KOPT-K1 (cell line): ENCODE results near the gene LOXL3.
A peak's percentile ranks its signal among the peaks of the same experiment; 100 is the strongest.
"Not testable (repeated sequence)": the region's sequence is repeated elsewhere in the genome, so short reads cannot be mapped to it uniquely, and the experiment has no call there.

Experiments
- H3K27ac ChIP-seq: fragments of 200-600 bp; sonication (generic); 2 replicates; pipeline ENCODE4 v1.5.1; 2016; ENCODE audit warnings: antibody characterized with exemption, mild to moderate bottlenecking, low read depth, low read length; ENCODE audit not compliant: poor library complexity, severe bottlenecking
- H3K36me3 ChIP-seq: fragments of 200-600 bp; sonication (generic); 2 replicates; pipeline ENCODE4 v1.5.1; 2017; ENCODE audit warnings: antibody characterized with exemption, mild to moderate bottlenecking, low read length, moderate library complexity; ENCODE audit not compliant: insufficient read depth
- H3K9me3 ChIP-seq: fragments of 200-600 bp; sonication (generic); 2 replicates; pipeline ENCODE4 v1.5.1; 2017; ENCODE audit warnings: antibody characterized with exemption, low read length, mild to moderate bottlenecking; ENCODE audit not compliant: insufficient read depth, poor library complexity, severe bottlenecking

Gene LOXL3

GRCh38 chr2:74488643-74489481 lies 64.9 kb downstream of the LOXL3 start:
- no peak overlapping the region for H3K27ac ChIP-seq
- H3K9me3 ChIP-seq = no peaks in the 10 kb centered on the region
- H3K36me3 ChIP-seq = peaks cover 85% of the 10 kb centered on the region

- Histone ChIP-seq H3K27ac (no peak overlapping the region), H3K36me3 (peaks cover 60% of the 10 kb centered on the region), H3K9me3 (no peaks in the 10 kb centered on the region)
Observed at GRCh38 chr2:74486141-74486540, 67.6 kb downstream of the LOXL3 start.

GRCh38 chr2:74483675-74484164 lies 70.0 kb downstream of the LOXL3 start:
- Histone ChIP-seq H3K36me3 (peaks cover 57% of the 10 kb centered on the region), H3K27ac (peak overlapping the region; percentile 83)

GRCh38 chr2:74482801-74483674 lies 70.7 kb downstream of the LOXL3 start, which contains the start of the genes CCDC142 and TTC31:
Gene CCDC142 (minus strand): TSS chr2:74482998. CDS start chr2:74482837, 161 bp downstream.
Gene TTC31 (plus strand): TSS chr2:74483081. CDS start chr2:74483096, 15 bp downstream.
- peak within 1 kb of the TSS; percentile 83 for H3K27ac ChIP-seq
- H3K9me3 ChIP-seq = no peaks in the 10 kb centered on the region
- peaks cover 53% of the 10 kb centered on the region for H3K36me3 ChIP-seq

More at GRCh38 chr2:74483675-74484164, 70.0 kb downstream of the LOXL3 start:
- H3K9me3 ChIP-seq = not testable (repeated sequence)
